ENCODE results near the gene PTTG1IP. TPM values are rescaled to one million over a fixed set of nuclear protein-coding genes. Genes with fewer than 3 reads are reported as not detected.

The PTTG1IP gene
- polyA plus RNA-seq, 1 donor (not counting 4 experiments of a cell fraction or from before 2014, with no cell fraction given): 132 TPM

DNA sequence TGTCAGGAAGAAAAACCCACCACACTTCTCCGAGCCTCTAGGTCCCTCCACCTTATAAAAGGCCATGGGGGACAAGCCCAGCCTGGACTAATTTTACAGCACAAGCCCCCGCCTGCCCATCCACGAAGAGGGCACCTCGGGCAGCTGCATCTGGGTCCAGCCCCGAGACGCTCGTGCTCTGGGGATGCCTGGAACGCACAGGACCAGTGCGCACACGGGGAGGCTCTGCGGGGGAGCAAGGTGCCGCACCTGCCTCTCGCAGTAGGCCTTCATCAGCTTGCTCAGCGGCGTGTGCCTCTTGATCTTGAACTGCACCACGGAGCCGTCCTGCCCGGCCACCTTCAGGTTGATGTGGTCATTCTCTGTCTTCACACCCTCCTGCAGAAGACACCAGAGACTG, 59.8 kb downstream of the PTTG1IP start:
- no peak overlapping the region for H3K4me3 ChIP-seq (ENCODE audit: control insufficient read depth in 2 of 3, extremely low read depth in 1 of 3, insufficient read depth in 2 of 3, low read depth in 1 of 3, low read length in 3 of 3)
- no peak overlapping the region for H2AFZ ChIP-seq (ENCODE audit: control insufficient read depth, low read length)
- no peaks in the 10 kb centered on the region for H3K9me3 ChIP-seq (ENCODE audit: control insufficient read depth, low read depth, low read length)
- H3K27ac ChIP-seq (ENCODE audit: control insufficient read depth, insufficient read depth, low read length): no peak overlapping the region
- H3K36me3 ChIP-seq (ENCODE audit: control insufficient read depth in 2 of 2, extremely low read depth in 1 of 2, insufficient read depth in 2 of 2, low read length in 2 of 2): peaks cover 13 to 17% of the 10 kb centered on the region in 2 experiments
- TF ChIP-seq EZH2 (IDR thresholded peaks at IDR 0.05; ENCODE audit: low read length): no peak
- TF ChIP-seq, protein P1, sequence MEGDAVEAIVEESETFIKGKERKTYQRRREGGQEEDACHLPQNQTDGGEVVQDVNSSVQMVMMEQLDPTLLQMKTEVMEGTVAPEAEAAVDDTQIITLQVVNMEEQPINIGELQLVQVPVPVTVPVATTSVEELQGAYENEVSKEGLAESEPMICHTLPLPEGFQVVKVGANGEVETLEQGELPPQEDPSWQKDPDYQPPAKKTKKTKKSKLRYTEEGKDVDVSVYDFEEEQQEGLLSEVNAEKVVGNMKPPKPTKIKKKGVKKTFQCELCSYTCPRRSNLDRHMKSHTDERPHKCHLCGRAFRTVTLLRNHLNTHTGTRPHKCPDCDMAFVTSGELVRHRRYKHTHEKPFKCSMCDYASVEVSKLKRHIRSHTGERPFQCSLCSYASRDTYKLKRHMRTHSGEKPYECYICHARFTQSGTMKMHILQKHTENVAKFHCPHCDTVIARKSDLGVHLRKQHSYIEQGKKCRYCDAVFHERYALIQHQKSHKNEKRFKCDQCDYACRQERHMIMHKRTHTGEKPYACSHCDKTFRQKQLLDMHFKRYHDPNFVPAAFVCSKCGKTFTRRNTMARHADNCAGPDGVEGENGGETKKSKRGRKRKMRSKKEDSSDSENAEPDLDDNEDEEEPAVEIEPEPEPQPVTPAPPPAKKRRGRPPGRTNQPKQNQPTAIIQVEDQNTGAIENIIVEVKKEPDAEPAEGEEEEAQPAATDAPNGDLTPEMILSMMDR (optimal IDR thresholded peaks at IDR 0.05 in 1 of 3, IDR thresholded peaks at IDR 0.05 in 1 of 3, conservative IDR thresholded peaks at IDR 0.05 in 1 of 3; ENCODE audit: extremely low read depth in 1 of 3, insufficient read depth in 2 of 3, low read length in 3 of 3): no peak
- H3K9ac ChIP-seq (ENCODE audit: control insufficient read depth, extremely low read depth, insufficient read depth, low read length): no peak overlapping the region
- H3K4me2 ChIP-seq (ENCODE audit: control insufficient read depth, extremely low read depth, insufficient read depth, low read depth, low read length): no peak overlapping the region
- no peak for DNase-seq (ENCODE audit: low read depth, low spot score)
- dilution Hi-C loops (cut with MboI; ENCODE audit: extremely low pct_ligation_motif_present, low sequenced_read_pairs): no loop called here
- H3K4me1 ChIP-seq (ENCODE audit: control insufficient read depth, extremely low read depth, insufficient read depth, low read length): peaks cover 7% of the 10 kb centered on the region
- peaks cover 31% of the 10 kb centered on the region for H4K20me1 ChIP-seq (ENCODE audit: control insufficient read depth, extremely low read depth, insufficient read depth, low read length)
- H3K9me1 ChIP-seq (ENCODE audit: control insufficient read depth, extremely low read depth, insufficient read depth, low read length): no peaks in the 10 kb centered on the region
- peaks cover 68% of the 10 kb centered on the region for H3K79me2 ChIP-seq (ENCODE audit: control insufficient read depth, insufficient read depth, low read length)
- FAIRE-seq: no peak
- no peaks in the 10 kb centered on the region for H3K27me3 ChIP-seq (ENCODE audit: control insufficient read depth, extremely low read depth, insufficient read depth, low read length)

DNA sequence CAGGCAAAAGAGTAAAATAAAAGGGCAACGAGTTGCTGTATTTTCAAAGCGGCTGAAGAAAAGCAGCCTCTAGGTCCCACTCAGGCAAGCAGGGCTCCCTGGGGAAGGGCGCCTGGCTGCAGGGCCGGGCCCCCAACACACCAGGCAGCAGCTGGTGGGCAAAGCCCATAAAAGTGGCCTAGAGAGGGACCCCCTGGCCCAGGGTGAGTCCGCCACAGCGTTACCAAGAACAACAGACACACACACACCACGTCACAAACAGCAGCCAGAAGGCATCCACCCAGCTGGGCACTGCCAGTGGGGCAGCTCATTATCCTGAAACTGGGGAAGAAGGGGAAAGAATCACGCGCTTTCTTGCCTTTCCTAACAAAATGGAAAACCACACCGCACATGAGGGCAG, 60.3 kb downstream of the PTTG1IP start:
- Histone ChIP-seq H4K20me1 (ENCODE audit: control insufficient read depth, extremely low read depth, insufficient read depth, low read length) (peaks cover 31% of the 10 kb centered on the region), H2AFZ (ENCODE audit: control insufficient read depth, low read length) (no peak overlapping the region)
- FAIRE-seq: no peak

More for the DNA sequence above, 60.3 kb downstream of the PTTG1IP start:
- H3K27ac ChIP-seq (ENCODE audit: control insufficient read depth, insufficient read depth, low read length): no peak overlapping the region
- H3K4me3 ChIP-seq (ENCODE audit: control insufficient read depth in 2 of 3, extremely low read depth in 1 of 3, insufficient read depth in 2 of 3, low read depth in 1 of 3, low read length in 3 of 3): no peak overlapping the region
- peaks cover 68% of the 10 kb centered on the region for H3K79me2 ChIP-seq (ENCODE audit: control insufficient read depth, insufficient read depth, low read length)
- H3K4me2 ChIP-seq (ENCODE audit: control insufficient read depth, extremely low read depth, insufficient read depth, low read depth, low read length): no peak overlapping the region
- no peaks in the 10 kb centered on the region for H3K27me3 ChIP-seq (ENCODE audit: control insufficient read depth, extremely low read depth, insufficient read depth, low read length)
- TF ChIP-seq EZH2 (IDR thresholded peaks at IDR 0.05; ENCODE audit: low read length): no peak
- TF ChIP-seq, protein P1 (optimal IDR thresholded peaks at IDR 0.05 in 1 of 3, IDR thresholded peaks at IDR 0.05 in 1 of 3, conservative IDR thresholded peaks at IDR 0.05 in 1 of 3; ENCODE audit: extremely low read depth in 1 of 3, insufficient read depth in 2 of 3, low read length in 3 of 3): no peak
- DNase-seq (ENCODE audit: low read depth, low spot score): no peak
- H3K9me3 ChIP-seq (ENCODE audit: control insufficient read depth, low read depth, low read length): no peaks in the 10 kb centered on the region
- H3K9ac ChIP-seq (ENCODE audit: control insufficient read depth, extremely low read depth, insufficient read depth, low read length): no peak overlapping the region
- peaks cover 13 to 17% of the 10 kb centered on the region in 2 experiments for H3K36me3 ChIP-seq (ENCODE audit: control insufficient read depth in 2 of 2, extremely low read depth in 1 of 2, insufficient read depth in 2 of 2, low read length in 2 of 2)
- H3K9me1 ChIP-seq (ENCODE audit: control insufficient read depth, extremely low read depth, insufficient read depth, low read length): no peaks in the 10 kb centered on the region
- peaks cover 7% of the 10 kb centered on the region for H3K4me1 ChIP-seq (ENCODE audit: control insufficient read depth, extremely low read depth, insufficient read depth, low read length)
- dilution Hi-C loops (cut with MboI; ENCODE audit: extremely low pct_ligation_motif_present, low sequenced_read_pairs): no loop called here
